Measurements from ENCODE around the gene ADRA1B.
A peak's percentile ranks its signal among the peaks of the same experiment; 100 is the strongest.
"Not testable (repeated sequence)": the region's sequence is repeated elsewhere in the genome, so short reads cannot be mapped to it uniquely, and the experiment has no call there.

Gene ADRA1B

GRCh38 chr5:159933531-159934485 lies 17.5 kb downstream of the ADRA1B start:
- no peak for DNase-seq

DNA sequence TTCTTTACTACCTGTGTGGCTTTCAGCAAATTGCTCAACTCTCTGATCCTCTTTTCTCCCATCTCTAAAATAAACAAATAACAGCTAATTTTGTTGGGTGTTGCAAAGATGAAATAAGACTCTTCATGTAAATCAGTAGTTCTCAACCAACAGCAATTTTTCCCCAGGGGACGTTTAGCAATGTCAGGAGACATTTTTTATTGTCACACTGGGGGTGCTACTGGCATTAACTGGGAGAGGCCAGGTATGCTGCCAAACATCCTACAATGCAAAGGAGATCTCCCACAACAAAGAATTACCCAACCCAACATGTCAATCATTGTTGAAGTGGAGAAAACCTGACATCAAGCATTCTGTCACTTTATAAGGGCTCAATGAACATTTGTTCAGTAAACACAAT lies 19.7 kb downstream of the ADRA1B start:
- DNase-seq = no peak

- DNase-seq = no peak
These were observed 20.5 kb downstream of the ADRA1B start for GRCh38 chr5:159936686-159937329.

DNA sequence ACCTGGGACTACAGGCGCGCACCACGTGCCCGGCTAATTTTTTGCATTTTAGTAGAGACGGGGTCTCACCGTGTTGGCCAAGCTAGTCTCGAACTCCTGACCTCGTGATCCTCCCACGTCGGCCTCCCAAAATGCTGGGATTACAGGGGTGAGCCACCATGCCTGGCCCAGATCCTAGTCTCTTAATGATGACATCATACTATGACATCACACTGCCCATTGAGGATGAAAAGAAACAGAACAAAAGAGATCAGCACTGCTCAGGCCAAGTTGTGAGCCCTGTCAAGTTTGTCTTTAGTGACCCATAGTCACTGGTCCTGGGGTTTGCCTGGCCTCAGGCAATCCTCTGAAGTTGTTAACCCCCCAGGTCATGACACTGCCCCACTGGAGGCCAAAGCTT lies 21.3 kb downstream of the ADRA1B start:
- no peak for DNase-seq

DNA sequence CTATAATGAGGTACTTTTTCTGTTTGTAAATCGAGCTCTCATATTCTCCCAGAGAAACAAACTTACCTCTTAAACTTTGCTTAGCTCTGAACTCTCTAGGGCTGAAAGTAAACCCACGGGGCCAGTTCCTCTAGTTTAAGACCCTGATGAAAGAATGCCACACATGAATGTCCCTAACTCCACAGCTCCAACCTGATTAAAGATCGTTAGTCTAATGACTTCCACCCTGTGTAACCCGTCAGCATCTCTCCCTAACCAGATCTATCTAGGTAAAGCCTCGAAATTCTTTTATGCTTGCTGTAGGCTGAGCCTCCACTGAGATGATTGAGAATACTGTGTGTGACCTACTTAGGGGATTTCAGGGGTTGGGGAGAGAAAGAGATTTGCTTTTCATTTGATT lies 27.0 kb downstream of the ADRA1B start:
- DNase-seq = no peak

DNA sequence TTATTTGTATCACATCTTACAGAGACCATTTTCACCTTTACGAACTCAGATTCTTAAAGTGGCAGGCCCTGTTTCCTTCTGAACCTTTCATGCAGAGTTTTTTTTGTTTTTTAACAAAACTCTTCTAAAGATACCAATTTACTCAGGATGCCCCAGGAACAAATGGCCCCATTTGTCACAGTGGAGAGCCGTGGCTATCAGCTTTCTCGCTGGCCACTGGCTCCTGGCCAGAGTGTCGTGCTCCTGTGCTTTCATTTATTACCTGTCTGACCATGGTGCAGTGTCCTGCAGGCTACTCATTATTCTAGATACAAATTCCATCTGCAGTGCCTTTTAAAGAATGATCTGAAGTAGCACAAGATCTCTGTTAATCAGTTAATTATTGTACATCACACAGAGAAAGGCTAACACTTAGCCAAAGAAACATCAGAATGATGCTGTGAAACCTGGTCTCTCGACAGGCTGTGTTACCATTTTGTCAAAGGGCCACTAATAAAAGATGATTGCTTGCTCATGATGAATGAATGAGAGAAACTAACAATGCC lies 27.8 kb downstream of the ADRA1B start:
- no peak for DNase-seq

- DNase-seq = no peak
These were observed 29.1 kb downstream of the ADRA1B start for GRCh38 chr5:159945359-159945758.

GRCh38 chr5:159947708-159948358 lies 31.6 kb downstream of the ADRA1B start:
- DNase-seq = no peak

DNA sequence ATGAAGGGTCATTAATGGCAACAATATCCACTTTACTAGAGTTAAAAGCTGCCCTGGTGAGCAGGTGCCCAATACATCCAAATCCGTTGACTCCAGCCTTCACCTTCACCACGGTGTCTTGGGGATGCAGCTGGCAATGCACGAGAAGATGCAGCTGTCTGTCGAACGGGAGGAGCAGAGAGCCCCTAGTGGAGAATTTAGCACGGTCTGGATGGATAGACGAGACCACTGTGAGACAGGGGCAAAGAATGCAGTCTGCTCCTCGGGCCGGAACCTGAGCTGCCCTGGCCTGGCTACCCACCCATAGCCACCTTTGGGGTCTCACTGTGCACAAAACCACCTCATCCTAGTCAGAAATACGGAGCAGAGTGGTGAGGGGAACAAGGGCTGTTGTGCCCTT lies 35.1 kb downstream of the ADRA1B start:
- DNase-seq = no peak

DNA sequence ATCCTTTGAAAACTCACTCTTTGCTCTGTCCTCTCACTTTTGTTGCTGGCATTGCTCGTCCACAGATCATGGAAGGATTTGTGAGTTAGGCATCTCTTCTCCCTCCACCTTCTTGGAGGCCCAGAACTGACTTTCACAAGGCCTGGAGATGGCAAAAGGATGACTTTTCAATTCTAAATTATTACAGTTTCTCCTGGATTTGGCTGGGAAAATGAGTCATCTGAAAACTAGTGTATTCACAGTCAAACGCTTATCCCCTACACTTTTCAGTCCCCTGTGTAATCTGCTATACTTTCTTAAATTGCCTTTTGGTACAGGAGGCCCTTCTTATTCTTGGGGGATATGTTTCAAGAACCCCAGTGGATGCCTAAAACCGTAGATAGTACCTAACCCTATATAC lies 35.6 kb downstream of the ADRA1B start:
- DNase-seq = no peak

DNA sequence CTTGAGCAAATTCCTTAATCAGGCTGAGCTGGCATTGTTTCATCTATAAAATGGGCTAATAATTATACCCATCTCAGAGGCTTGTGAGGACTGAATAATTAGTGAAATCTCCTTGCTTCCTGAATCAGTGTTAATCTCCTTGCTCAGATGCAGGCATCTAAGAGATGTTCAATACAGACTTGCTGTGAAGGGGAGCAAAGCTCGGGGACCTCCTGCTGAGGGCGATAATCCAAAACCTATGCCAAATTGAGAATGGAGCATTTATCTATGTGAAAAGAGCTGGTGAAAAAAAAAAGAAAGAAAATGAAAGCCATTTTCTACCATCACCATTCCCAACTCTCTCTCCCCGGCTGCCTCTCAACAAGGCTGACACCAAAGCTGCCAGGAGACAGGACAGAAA lies 37.3 kb downstream of the ADRA1B start:
- no peak for DNase-seq

DNA sequence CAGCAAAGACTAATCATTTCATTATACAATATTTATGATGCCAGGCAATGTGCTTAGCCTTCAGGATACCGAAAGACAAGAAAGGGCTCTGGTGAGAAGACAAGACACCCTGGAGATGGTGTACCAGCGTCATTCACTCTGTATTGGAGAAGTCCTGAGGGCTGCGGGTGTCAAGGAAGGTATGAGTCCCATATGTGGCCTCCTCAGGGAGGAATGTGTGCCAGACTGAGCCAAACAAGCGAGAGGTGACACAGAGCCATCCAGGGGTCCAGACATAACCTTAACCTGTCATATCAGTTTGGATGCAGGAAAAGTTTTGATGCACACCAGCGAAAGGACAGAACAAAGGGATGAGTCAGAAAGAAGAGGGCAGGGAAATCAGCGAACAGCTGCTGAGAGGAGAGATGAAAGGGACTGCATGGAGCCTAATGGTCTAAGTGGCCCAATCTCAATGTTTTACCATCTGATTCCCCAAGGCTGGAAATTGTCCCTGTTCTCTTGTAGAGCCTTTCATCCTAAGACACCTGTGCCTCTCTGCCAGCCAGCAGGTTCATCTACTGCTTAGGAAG lies 38.9 kb downstream of the ADRA1B start:
- DNase-seq = no peak

- DNase-seq = no peak
These were observed 39.8 kb downstream of the ADRA1B start for GRCh38 chr5:159956074-159956473.

GRCh38 chr5:159961176-159962160 lies 45.2 kb downstream of the ADRA1B start:
- no peak for DNase-seq

- no peak for DNase-seq
These were observed 45.9 kb downstream of the ADRA1B start for GRCh38 chr5:159962214-159962613.

GRCh38 chr5:159963935-159964334 lies 47.7 kb downstream of the ADRA1B start:
- DNase-seq = no peak

- peak; percentile 16 for DNase-seq
These were observed 49.0 kb downstream of the ADRA1B start for GRCh38 chr5:159965031-159965837.

GRCh38 chr5:159965838-159966128 lies 49.5 kb downstream of the ADRA1B start:
- DNase-seq = not testable (repeated sequence)

GRCh38 chr5:159969966-159970365 lies 53.7 kb downstream of the ADRA1B start:
- no peak for DNase-seq

GRCh38 chr5:159971038-159971437 lies 54.8 kb downstream of the ADRA1B start:
- DNase-seq = no peak

- no peak for DNase-seq
These were observed 55.2 kb downstream of the ADRA1B start for GRCh38 chr5:159971514-159971913.
